HepG2 (cell line): ENCODE data around the gene XPC. TPM values are rescaled to one million over a fixed set of nuclear protein-coding genes. Genes with fewer than 3 reads are reported as not detected.
A peak's percentile ranks its signal among the peaks of the same experiment; 100 is the strongest.

Experiments
- ARNT ChIP-seq: fragments of 450-650 bp; IDR thresholded peaks from 2 replicates; pipeline ENCODE4 v1.6.1; 2017
- FOXA1 ChIP-seq, 2 experiments: fragments of 450-650 bp in 1 of 2; sonication (generic) in 1 of 2; formaldehyde crosslinking in 1 of 2; IDR thresholded peaks; 2 replicates each; pipeline versions ENCODE4 v1.4.0 to v1.6.1; 2016 to 2020; ENCODE audit warnings: missing genetic modification reagents in 1 of 2
- GATA4 ChIP-seq: sonication (generic); IDR thresholded peaks from 2 replicates; pipeline ENCODE4 v1.6.1; 2016; ENCODE audit warnings: antibody characterized with exemption, low read depth, borderline replicate concordance
- GFI1 ChIP-seq: sonication (generic); formaldehyde crosslinking; IDR thresholded peaks from 2 replicates; pipeline ENCODE4 v1.5.0; 2020; ENCODE audit warnings: missing genetic modification reagents, mild to moderate bottlenecking, borderline replicate concordance
- GLI4 ChIP-seq: sonication (generic); formaldehyde crosslinking; IDR thresholded peaks from 2 replicates; pipeline ENCODE4 v1.5.1; 2020; ENCODE audit warnings: missing genetic modification reagents, mild to moderate bottlenecking, moderate library complexity, borderline replicate concordance
- HINFP ChIP-seq: sonication (generic); formaldehyde crosslinking; IDR thresholded peaks from 2 replicates; pipeline ENCODE4 v1.4.0; 2020; ENCODE audit warnings: low read depth, mild to moderate bottlenecking, missing genetic modification reagents
- JUN ChIP-seq: sonication (generic); formaldehyde crosslinking; IDR thresholded peaks from 2 replicates; pipeline ENCODE4 v1.4.0; 2020; ENCODE audit warnings: mild to moderate bottlenecking, missing genetic modification reagents
- MYNN ChIP-seq: sonication (generic); formaldehyde crosslinking; IDR thresholded peaks from 2 replicates; pipeline ENCODE4 v1.4.0; 2020; ENCODE audit warnings: mild to moderate bottlenecking, low read depth, missing genetic modification reagents
- SRSF9 ChIP-seq: fragments of 200-400 bp; formaldehyde crosslinking; IDR thresholded peaks from 2 replicates; pipeline ENCODE4 v1.6.1; 2018; ENCODE audit warnings: borderline replicate concordance, mild to moderate bottlenecking, low read depth, low read length; ENCODE audit not compliant: insufficient read depth, poor library complexity, severe bottlenecking
- THAP8 ChIP-seq: sonication (generic); formaldehyde crosslinking; IDR thresholded peaks from 2 replicates; pipeline ENCODE4 v1.5.1; 2020; ENCODE audit warnings: missing genetic modification reagents, mild to moderate bottlenecking, borderline replicate concordance
- ZBTB37 ChIP-seq: sonication (generic); formaldehyde crosslinking; IDR thresholded peaks from 2 replicates; pipeline ENCODE4 v1.4.0; 2020; ENCODE audit warnings: mild to moderate bottlenecking, missing genetic modification reagents
- ZIK1 ChIP-seq: sonication (generic); formaldehyde crosslinking; IDR thresholded peaks from 2 replicates; pipeline ENCODE4 v1.5.0; 2020; ENCODE audit warnings: mild to moderate bottlenecking, low read depth, missing genetic modification reagents, borderline replicate concordance
- ZNF17 ChIP-seq: sonication (generic); formaldehyde crosslinking; IDR thresholded peaks from 2 replicates; pipeline ENCODE4 v1.5.0; 2020; ENCODE audit warnings: mild to moderate bottlenecking, missing genetic modification reagents
- ZNF329 ChIP-seq: sonication (generic); formaldehyde crosslinking; IDR thresholded peaks from 2 replicates; pipeline ENCODE4 v1.9.0; 2021; ENCODE audit warnings: low read depth, mild to moderate bottlenecking, missing genetic modification reagents
- ZNF432 ChIP-seq: sonication (generic); formaldehyde crosslinking; IDR thresholded peaks from 2 replicates; pipeline ENCODE4 v1.5.0; 2020; ENCODE audit warnings: missing genetic modification reagents, mild to moderate bottlenecking, borderline replicate concordance
- ZNF550 ChIP-seq: sonication (generic); formaldehyde crosslinking; IDR thresholded peaks from 2 replicates; pipeline ENCODE4 v1.4.0; 2020; ENCODE audit warnings: mild to moderate bottlenecking, missing genetic modification reagents, borderline replicate concordance
- ZNF567 ChIP-seq: sonication (generic); formaldehyde crosslinking; IDR thresholded peaks from 2 replicates; pipeline ENCODE4 v1.8.1; 2023; ENCODE audit warnings: mild to moderate bottlenecking, missing genetic modification reagents, borderline replicate concordance
- ZNF615 ChIP-seq: sonication (generic); formaldehyde crosslinking; IDR thresholded peaks from 2 replicates; pipeline ENCODE4 v1.5.0; 2020; ENCODE audit warnings: mild to moderate bottlenecking, missing genetic modification reagents, borderline replicate concordance
- ZNF687 ChIP-seq: sonication (generic); formaldehyde crosslinking; IDR thresholded peaks from 2 replicates; pipeline ENCODE4 v1.5.1; 2020; ENCODE audit warnings: mild to moderate bottlenecking, missing genetic modification reagents, moderate library complexity
- ZSCAN22 ChIP-seq: sonication (generic); formaldehyde crosslinking; IDR thresholded peaks from 2 replicates; pipeline ENCODE4 v1.4.0; 2020; ENCODE audit warnings: mild to moderate bottlenecking, missing genetic modification reagents
- polyA plus RNA-seq, 8 experiments: library from polyadenylated mRNA; depleted of rRNA in 3 of 8; stranded (reverse) in 7 of 8; unstranded in 1 of 8; fragments of >200 nt; fragmentation: Illumina TruSeq in 4 of 8; extraction: Trizol in 4 of 8; gene quantifications; 2 replicates each; pipeline versions ENCODE4 v1.2.1 to v1.2.3, GENCODE V29; 2011 to 2016; ENCODE audit warnings: low read depth in 4 of 8, missing spikeins in 1 of 8, mixed read lengths in 1 of 8; ENCODE audit not compliant: insufficient read depth in 1 of 8
- total RNA-seq, 5 experiments: library from RNA; depleted of rRNA; stranded (reverse); fragments of >200 nt; fragmentation: Illumina TruSeq; extraction: Trizol; gene quantifications; 2 replicates each; pipeline ENCODE4 v1.2.3, GENCODE V29; 2016; ENCODE audit warnings: low read depth in 1 of 5

XPC gene
- total and polyA plus RNA-seq, 2 of the 13 experiments (the other 11 are each of a cell fraction or from before 2014, with no cell fraction given): 9.4 to 24.1 TPM

- TF ChIP-seq HINFP (CRISPR knock-in tag): no peak
- TF ChIP-seq ZNF687 (CRISPR knock-in tag): peak; percentile 64
- TF ChIP-seq ZNF615 (CRISPR knock-in tag): no peak
- TF ChIP-seq ZNF17 (CRISPR knock-in tag): no peak
- no peak for TF ChIP-seq ZBTB37 (CRISPR knock-in tag)
- 0 out of 2 replicates have a peak, but pooled peaks have one; percentile 9 for TF ChIP-seq ZNF550
- TF ChIP-seq ZSCAN22 (CRISPR knock-in tag): no peak
- no peak for TF ChIP-seq ARNT
- TF ChIP-seq THAP8 (CRISPR knock-in tag): no peak
- no peak for TF ChIP-seq SRSF9
- TF ChIP-seq JUN (CRISPR knock-in tag): no peak
- TF ChIP-seq ZNF567: no peak
- no peak for TF ChIP-seq MYNN (CRISPR knock-in tag)
- no peak for TF ChIP-seq GATA4
- no peak for TF ChIP-seq ZNF432 (CRISPR knock-in tag)
- no peak for TF ChIP-seq ZNF329 (CRISPR knock-in tag)
- TF ChIP-seq GLI4 (CRISPR knock-in tag): peak; percentile 29; the same call in 1 of the 2 replicates
- TF ChIP-seq FOXA1 (IDR thresholded peaks at IDR 0.05): no peak
- no peak for TF ChIP-seq FOXA1 (CRISPR knock-in tag; IDR thresholded peaks at IDR 0.05)
- TF ChIP-seq GFI1 (CRISPR knock-in tag): peak; percentile 60; the same call in 1 of the 2 replicates
- TF ChIP-seq ZIK1 (CRISPR knock-in tag): 0 out of 2 replicates have a peak, but pooled peaks have one; percentile 16
Measured at GRCh38 chr3:14125193-14126016, 53.0 kb downstream of the XPC start (continued).
